Liver (tissue), 9 donors: ENCODE data around the gene GOSR1. TPM values are rescaled to one million over a fixed set of nuclear protein-coding genes. Genes with fewer than 3 reads are reported as not detected.
"Not testable (repeated sequence)": the region's sequence is repeated elsewhere in the genome, so short reads cannot be mapped to it uniquely, and the experiment has no call there.

Source experiments
- DNase-seq: peaks from one replicate; pipeline ENCODE4 v3.0.0-alpha.2; 2017; ENCODE audit warnings: low spot score
- H3K27ac ChIP-seq, 2 donors: one replicate each; pipeline ENCODE4 v1.7.0; 2013; ENCODE audit warnings: inconsistent platforms in 2 of 2, low read length in 2 of 2, control low read depth in 1 of 2, low read depth in 1 of 2, mild to moderate bottlenecking in 1 of 2
- H3K27me3 ChIP-seq, 4 donors: one replicate each; pipeline versions ENCODE4 v1.6.1 to v1.7.0; 2013; ENCODE audit warnings: low read length in 3 of 4, inconsistent platforms in 1 of 4, mild to moderate bottlenecking in 1 of 4, moderate library complexity in 1 of 4; ENCODE audit not compliant: control insufficient read depth in 4 of 4, insufficient read depth in 4 of 4
- H3K36me3 ChIP-seq, 4 donors: one replicate each; pipeline versions ENCODE4 v1.6.1 to v1.7.0; 2013; ENCODE audit warnings: low read length in 3 of 4, mild to moderate bottlenecking in 3 of 4, low read depth in 1 of 4, moderate library complexity in 1 of 4; ENCODE audit not compliant: control insufficient read depth in 4 of 4, insufficient read depth in 3 of 4
- H3K4me1 ChIP-seq, 4 donors: one replicate each; pipeline versions ENCODE4 v1.6.1 to v1.7.0; 2013; ENCODE audit warnings: low read length in 3 of 4, mild to moderate bottlenecking in 3 of 4, moderate library complexity in 1 of 4; ENCODE audit not compliant: control insufficient read depth in 4 of 4, insufficient read depth in 4 of 4
- H3K4me3 ChIP-seq, 3 donors: one replicate each; pipeline versions ENCODE4 v1.6.1 to v1.7.0; 2013; ENCODE audit warnings: low read length in 3 of 3, control low read depth in 1 of 3, low read depth in 1 of 3, mild to moderate bottlenecking in 1 of 3
- H3K9ac ChIP-seq, 2 donors: one replicate each; pipeline ENCODE4 v1.7.0; 2013; ENCODE audit warnings: low read length in 2 of 2, mild to moderate bottlenecking in 2 of 2, moderate library complexity in 2 of 2, control low read depth in 1 of 2, low read depth in 1 of 2
- H3K9me3 ChIP-seq, 4 donors: one replicate each; pipeline versions ENCODE4 v1.6.1 to v1.7.0; 2013; ENCODE audit warnings: low read length in 3 of 4; ENCODE audit not compliant: control insufficient read depth in 4 of 4
- EGR1 ChIP-seq, 2 donors: IDR thresholded peaks; 2 replicates each; pipeline ENCODE4 v1.6.1; 2016 to 2018; ENCODE audit warnings: antibody characterized with exemption in 2 of 2, low read depth in 2 of 2
- FOXA1 ChIP-seq: IDR thresholded peaks from 2 replicates; pipeline ENCODE4 v1.6.1; 2016; ENCODE audit warnings: antibody characterized with exemption
- FOXA2 ChIP-seq: IDR thresholded peaks from 2 replicates; pipeline ENCODE4 v1.6.1; 2016; ENCODE audit warnings: antibody characterized with exemption
- HNF4A ChIP-seq, 2 donors: conservative IDR thresholded peaks; 2 replicates each; pipeline ENCODE4 v1.6.1; 2016; ENCODE audit warnings: antibody characterized with exemption in 2 of 2, mild to moderate bottlenecking in 2 of 2
- HNF4G ChIP-seq: IDR thresholded peaks from 2 replicates; pipeline ENCODE4 v1.6.1; 2016; ENCODE audit warnings: antibody characterized with exemption
- JUND ChIP-seq, 2 donors: IDR thresholded peaks; 2 replicates each; pipeline ENCODE4 v1.6.1; 2016; ENCODE audit warnings: antibody characterized with exemption in 2 of 2
- RAD21 ChIP-seq, 2 donors: IDR thresholded peaks; 2 replicates each; pipeline ENCODE4 v1.6.1; 2016; ENCODE audit warnings: antibody characterized with exemption in 2 of 2, mild to moderate bottlenecking in 2 of 2
- RXRA ChIP-seq, 2 donors: IDR thresholded peaks; 2 replicates each; pipeline ENCODE4 v1.6.1; 2017 to 2018; ENCODE audit warnings: antibody characterized with exemption in 2 of 2, mild to moderate bottlenecking in 1 of 2
- SP1 ChIP-seq: IDR thresholded peaks from 2 replicates; pipeline ENCODE4 v1.6.1; 2018; ENCODE audit warnings: antibody characterized with exemption, mild to moderate bottlenecking
- TAF1 ChIP-seq: conservative IDR thresholded peaks from 2 replicates; pipeline ENCODE4 v1.6.1; 2016; ENCODE audit warnings: antibody characterized with exemption, mild to moderate bottlenecking
- WGBS: extraction: QIAGEN DNeasy Blood & Tissue Kit; methylation state at CpG from one replicate; pipeline ENCODE4 v1.1.7; 2013; 5-methylcytosine and 5-hydroxymethylcytosine counted together
- polyA plus RNA-seq, 2 donors: library from polyadenylated mRNA; stranded (reverse) in 1 of 2; unstranded in 1 of 2; fragments of 200-250 nt in 1 of 2; fragments of >200 nt in 1 of 2; fragmentation: Nextera tagmentation in 1 of 2; extraction: Ambion mirVana in 1 of 2; gene quantifications; one replicate each; pipeline versions ENCODE4 v1.2.1 to v1.2.3, GENCODE V29; 2013 to 2015
- total RNA-seq, 2 donors: library from RNA; depleted of rRNA; stranded (reverse); fragments of >200 nt; gene quantifications; one replicate each; pipeline ENCODE4 v1.2.3, GENCODE V29; 2014
- TF ChIP-seq, protein P1 (sequence below): IDR thresholded peaks from 2 replicates; pipeline ENCODE4 v1.6.1; 2016; ENCODE audit warnings: antibody characterized with exemption
- TF ChIP-seq, protein P2 (sequence below): IDR thresholded peaks from 2 replicates; pipeline ENCODE4 v1.6.1; 2016; ENCODE audit warnings: antibody characterized with exemption, mild to moderate bottlenecking
- TF ChIP-seq, protein P3 (sequence below): IDR thresholded peaks from 2 replicates; pipeline ENCODE4 v1.6.1; 2016; ENCODE audit warnings: antibody characterized with exemption
- TF ChIP-seq, protein P4 (sequence below): fragments of 150-350 bp; IDR thresholded peaks from 2 replicates; pipeline ENCODE4 v1.5.1; 2017; ENCODE audit warnings: improper control_type of control experiment, low read depth, low read length; ENCODE audit not compliant: missing input control
- donor health status: healthy.
- donor health status: healthy.
- donor health status: healthy.
- donor health status: healthy.
- donor health status: healthy.

The GOSR1 gene
- total and polyA plus RNA-seq, 4 donors: 15.0 to 40.4 (median 26.3) TPM

DNA sequence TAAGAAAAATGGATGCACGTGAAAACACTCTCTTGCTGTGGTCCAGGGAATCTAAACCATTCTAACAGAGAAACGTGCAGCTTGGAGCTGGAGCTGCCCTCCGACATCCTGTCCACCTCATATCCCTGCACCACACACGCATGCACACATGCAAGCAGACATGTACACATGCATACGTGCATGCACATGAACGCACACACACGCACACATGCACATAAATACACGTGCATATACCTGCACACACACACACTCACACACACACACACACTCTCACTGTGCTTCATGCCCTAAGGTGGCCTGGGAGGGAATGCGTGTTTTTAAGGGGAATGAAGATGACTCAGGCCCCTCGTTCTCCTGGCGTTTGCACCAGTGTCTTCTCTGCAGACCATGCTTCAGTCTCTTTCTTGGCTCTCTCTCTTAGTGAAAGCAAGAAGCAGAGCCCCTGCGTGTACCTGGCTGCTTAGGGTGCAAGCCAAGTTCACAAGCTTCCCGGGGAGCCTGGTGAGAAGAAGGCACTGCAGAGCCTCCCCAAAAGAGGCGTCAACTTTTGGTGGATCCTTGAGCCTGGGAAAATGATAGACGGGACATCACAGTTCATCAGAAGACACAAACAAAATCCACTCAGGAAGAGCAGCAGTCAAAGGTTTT, 72.8 kb downstream of the GOSR1 start:
- no peak for DNase-seq
- H3K4me1 ChIP-seq: no peaks in the 10 kb centered on the region
- no peak overlapping the region for H3K27ac ChIP-seq
- TF ChIP-seq, protein P1, sequence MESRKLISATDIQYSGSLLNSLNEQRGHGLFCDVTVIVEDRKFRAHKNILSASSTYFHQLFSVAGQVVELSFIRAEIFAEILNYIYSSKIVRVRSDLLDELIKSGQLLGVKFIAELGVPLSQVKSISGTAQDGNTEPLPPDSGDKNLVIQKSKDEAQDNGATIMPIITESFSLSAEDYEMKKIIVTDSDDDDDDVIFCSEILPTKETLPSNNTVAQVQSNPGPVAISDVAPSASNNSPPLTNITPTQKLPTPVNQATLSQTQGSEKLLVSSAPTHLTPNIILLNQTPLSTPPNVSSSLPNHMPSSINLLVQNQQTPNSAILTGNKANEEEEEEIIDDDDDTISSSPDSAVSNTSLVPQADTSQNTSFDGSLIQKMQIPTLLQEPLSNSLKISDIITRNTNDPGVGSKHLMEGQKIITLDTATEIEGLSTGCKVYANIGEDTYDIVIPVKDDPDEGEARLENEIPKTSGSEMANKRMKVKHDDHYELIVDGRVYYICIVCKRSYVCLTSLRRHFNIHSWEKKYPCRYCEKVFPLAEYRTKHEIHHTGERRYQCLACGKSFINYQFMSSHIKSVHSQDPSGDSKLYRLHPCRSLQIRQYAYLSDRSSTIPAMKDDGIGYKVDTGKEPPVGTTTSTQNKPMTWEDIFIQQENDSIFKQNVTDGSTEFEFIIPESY: no peak
- TF ChIP-seq HNF4G: no peak
- TF ChIP-seq FOXA2: no peak
- TF ChIP-seq, protein P2, sequence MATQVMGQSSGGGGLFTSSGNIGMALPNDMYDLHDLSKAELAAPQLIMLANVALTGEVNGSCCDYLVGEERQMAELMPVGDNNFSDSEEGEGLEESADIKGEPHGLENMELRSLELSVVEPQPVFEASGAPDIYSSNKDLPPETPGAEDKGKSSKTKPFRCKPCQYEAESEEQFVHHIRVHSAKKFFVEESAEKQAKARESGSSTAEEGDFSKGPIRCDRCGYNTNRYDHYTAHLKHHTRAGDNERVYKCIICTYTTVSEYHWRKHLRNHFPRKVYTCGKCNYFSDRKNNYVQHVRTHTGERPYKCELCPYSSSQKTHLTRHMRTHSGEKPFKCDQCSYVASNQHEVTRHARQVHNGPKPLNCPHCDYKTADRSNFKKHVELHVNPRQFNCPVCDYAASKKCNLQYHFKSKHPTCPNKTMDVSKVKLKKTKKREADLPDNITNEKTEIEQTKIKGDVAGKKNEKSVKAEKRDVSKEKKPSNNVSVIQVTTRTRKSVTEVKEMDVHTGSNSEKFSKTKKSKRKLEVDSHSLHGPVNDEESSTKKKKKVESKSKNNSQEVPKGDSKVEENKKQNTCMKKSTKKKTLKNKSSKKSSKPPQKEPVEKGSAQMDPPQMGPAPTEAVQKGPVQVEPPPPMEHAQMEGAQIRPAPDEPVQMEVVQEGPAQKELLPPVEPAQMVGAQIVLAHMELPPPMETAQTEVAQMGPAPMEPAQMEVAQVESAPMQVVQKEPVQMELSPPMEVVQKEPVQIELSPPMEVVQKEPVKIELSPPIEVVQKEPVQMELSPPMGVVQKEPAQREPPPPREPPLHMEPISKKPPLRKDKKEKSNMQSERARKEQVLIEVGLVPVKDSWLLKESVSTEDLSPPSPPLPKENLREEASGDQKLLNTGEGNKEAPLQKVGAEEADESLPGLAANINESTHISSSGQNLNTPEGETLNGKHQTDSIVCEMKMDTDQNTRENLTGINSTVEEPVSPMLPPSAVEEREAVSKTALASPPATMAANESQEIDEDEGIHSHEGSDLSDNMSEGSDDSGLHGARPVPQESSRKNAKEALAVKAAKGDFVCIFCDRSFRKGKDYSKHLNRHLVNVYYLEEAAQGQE: no peak
- no peak for TF ChIP-seq JUND (IDR thresholded peaks at IDR 0.05)
- TF ChIP-seq, protein P3, sequence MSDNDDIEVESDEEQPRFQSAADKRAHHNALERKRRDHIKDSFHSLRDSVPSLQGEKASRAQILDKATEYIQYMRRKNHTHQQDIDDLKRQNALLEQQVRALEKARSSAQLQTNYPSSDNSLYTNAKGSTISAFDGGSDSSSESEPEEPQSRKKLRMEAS: no peak
- TF ChIP-seq TAF1: no peak
- no peak for TF ChIP-seq EGR1 (IDR thresholded peaks at IDR 0.05; ENCODE audit: low read depth in 2 of 2)
- TF ChIP-seq RAD21 (IDR thresholded peaks at IDR 0.05): no peak
- no peak for TF ChIP-seq SP1
- TF ChIP-seq FOXA1: no peak
- no peak for TF ChIP-seq RXRA (IDR thresholded peaks at IDR 0.05)
- no peak for TF ChIP-seq HNF4A (conservative IDR thresholded peaks at IDR 0.05)
- TF ChIP-seq, protein P4, sequence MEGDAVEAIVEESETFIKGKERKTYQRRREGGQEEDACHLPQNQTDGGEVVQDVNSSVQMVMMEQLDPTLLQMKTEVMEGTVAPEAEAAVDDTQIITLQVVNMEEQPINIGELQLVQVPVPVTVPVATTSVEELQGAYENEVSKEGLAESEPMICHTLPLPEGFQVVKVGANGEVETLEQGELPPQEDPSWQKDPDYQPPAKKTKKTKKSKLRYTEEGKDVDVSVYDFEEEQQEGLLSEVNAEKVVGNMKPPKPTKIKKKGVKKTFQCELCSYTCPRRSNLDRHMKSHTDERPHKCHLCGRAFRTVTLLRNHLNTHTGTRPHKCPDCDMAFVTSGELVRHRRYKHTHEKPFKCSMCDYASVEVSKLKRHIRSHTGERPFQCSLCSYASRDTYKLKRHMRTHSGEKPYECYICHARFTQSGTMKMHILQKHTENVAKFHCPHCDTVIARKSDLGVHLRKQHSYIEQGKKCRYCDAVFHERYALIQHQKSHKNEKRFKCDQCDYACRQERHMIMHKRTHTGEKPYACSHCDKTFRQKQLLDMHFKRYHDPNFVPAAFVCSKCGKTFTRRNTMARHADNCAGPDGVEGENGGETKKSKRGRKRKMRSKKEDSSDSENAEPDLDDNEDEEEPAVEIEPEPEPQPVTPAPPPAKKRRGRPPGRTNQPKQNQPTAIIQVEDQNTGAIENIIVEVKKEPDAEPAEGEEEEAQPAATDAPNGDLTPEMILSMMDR: no peak
- 92% methylated on average over 15 of the region's 15 CpGs for WGBS
- H3K36me3 ChIP-seq: no peaks in the 10 kb centered on the region
- no peaks in the 10 kb centered on the region for H3K9me3 ChIP-seq
- H3K9ac ChIP-seq: no peak overlapping the region
- no peaks in the 10 kb centered on the region for H3K27me3 ChIP-seq
- no peak overlapping the region for H3K4me3 ChIP-seq

DNA sequence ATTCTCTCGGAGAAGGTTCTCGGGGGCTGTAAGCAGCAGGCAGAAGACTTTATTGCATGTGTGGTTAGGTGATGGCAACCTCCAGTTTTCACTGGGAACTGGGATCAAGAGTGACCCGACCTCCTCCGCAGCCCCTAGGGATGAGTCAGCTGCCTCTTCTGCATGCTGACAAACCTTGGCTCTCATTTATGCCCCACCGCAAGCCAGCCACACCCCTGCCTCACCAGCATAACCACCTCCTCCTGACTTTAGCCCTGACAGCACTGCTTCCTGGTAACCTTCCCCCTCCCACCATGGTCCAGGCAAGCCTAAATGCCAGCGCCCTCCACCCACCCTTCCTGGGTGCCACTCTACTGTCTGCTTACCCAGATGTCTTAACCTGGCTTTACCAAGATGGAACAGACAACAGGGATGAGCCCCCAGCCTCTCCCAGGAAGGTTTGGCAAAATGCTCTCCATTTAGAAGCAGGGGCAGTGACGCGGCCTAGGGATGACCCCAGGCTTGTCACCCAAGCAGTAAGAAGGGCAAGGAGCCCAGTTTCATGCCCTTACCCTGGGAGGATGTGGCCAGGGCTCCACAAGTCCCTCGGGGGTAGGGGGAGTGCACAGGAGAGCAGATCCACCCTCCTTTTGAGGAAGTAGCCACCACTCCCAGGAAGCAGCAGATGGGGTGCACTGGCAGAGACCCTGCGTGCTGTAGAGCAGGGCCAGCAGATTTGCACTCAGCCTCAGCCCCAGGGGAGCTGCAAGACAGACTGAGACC, 73.5 kb downstream of the GOSR1 start:
- DNase-seq: no peak
- no peak overlapping the region for H3K9ac ChIP-seq
- no peaks in the 10 kb centered on the region for H3K9me3 ChIP-seq
- no peaks in the 10 kb centered on the region for H3K27me3 ChIP-seq
- H3K36me3 ChIP-seq: no peaks in the 10 kb centered on the region
- no peak overlapping the region for H3K4me3 ChIP-seq
- TF ChIP-seq EGR1 (IDR thresholded peaks at IDR 0.05; ENCODE audit: low read depth in 2 of 2) (no peak), SP1 (no peak), JUND (IDR thresholded peaks at IDR 0.05) (no peak)
- TF ChIP-seq, protein P3: no peak
- H3K4me1 ChIP-seq: no peaks in the 10 kb centered on the region
- no peak overlapping the region for H3K27ac ChIP-seq
- WGBS: 83% methylated on average over 10 of the region's 10 CpGs

DNA sequence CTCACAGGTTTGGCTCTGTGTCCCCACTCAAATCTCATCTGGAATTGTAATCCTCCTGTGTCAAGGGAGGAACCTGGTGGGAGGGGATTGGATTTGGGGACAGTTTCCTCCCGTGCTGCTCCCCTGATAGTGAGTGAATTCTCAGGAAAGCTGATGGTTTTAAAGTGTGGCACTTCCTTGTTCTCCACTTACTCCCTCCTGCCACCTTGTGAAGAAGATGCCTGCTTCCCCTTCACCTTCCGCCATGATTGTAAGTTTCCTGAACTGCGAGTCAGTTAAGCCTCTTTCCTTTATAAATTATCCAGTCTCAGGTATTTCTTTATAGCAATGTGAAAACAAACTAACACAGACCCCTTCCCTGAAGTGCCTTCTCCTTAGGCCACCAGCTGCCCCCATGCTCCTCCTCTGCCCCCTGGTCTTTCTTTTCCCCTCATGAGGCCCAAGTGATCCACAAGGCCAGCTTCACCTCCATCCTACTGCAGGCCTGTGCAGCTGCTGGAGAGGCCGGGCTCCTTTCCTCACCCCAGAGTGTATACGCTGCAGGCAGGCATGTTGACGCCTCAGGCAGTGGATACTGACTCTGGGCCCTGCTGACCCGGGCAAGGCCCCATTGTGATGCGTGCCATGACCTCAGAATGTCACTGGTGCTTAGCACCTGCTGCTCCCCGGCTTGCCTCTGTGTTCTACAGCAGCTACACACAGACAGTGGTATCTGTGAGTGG, 74.2 kb downstream of the GOSR1 start:
- not testable (repeated sequence) for H3K36me3 ChIP-seq, H3K27ac ChIP-seq, DNase-seq, H3K27me3 ChIP-seq, H3K9ac ChIP-seq, H3K4me3 ChIP-seq, H3K9me3 ChIP-seq, H3K4me1 ChIP-seq
- 88% methylated on average over 9 of the region's 9 CpGs for WGBS
